Upper lobe of left lung (tissue), 6 donors: ENCODE results near the gene SOWAHA. TPM values are rescaled to one million over a fixed set of nuclear protein-coding genes. Genes with fewer than 3 reads are reported as not detected.
A peak's percentile ranks its signal among the peaks of the same experiment; 100 is the strongest.

Source experiments
- ATAC-seq, 2 donors: fragments of 200-7000 bp; cut with Tn5 transposase; one replicate each; pipeline ENCODE4 v1.9.1; 2022; ENCODE audit warnings: mild to moderate bottlenecking in 2 of 2, moderate library complexity in 2 of 2; ENCODE audit not compliant: low FRiP score in 2 of 2
- DNase-seq, 2 donors: peaks; one replicate each; pipeline ENCODE4 v3.0.0-alpha.2; 2019 to 2020
- H3K27ac ChIP-seq, 4 donors: fragments of 200-600 bp; sonication (generic); one replicate each; pipeline ENCODE4 v1.5.1; 2016 to 2019
- H3K27me3 ChIP-seq, 4 donors: fragments of 200-600 bp; sonication (generic); one replicate each; pipeline ENCODE4 v1.5.1; 2017 to 2019
- H3K36me3 ChIP-seq, 4 donors: fragments of 200-600 bp; sonication (generic); one replicate each; pipeline ENCODE4 v1.5.1; 2016 to 2019
- H3K4me1 ChIP-seq, 4 donors: fragments of 200-600 bp; sonication (generic); one replicate each; pipeline ENCODE4 v1.5.1; 2018 to 2019
- H3K4me3 ChIP-seq, 4 donors: fragments of 200-600 bp; sonication (generic); one replicate each; pipeline ENCODE4 v1.5.1; 2017 to 2019; ENCODE audit warnings: mild to moderate bottlenecking in 2 of 4, moderate library complexity in 1 of 4
- H3K9me3 ChIP-seq, 4 donors: fragments of 200-600 bp; sonication (generic); one replicate each; pipeline ENCODE4 v1.5.1; 2018 to 2019
- CTCF ChIP-seq, 6 experiments: fragments of 450-650 bp in 4 of 6; fragments of 200-600 bp in 2 of 6; sonication (generic) in 2 of 6; IDR thresholded peaks; one replicate each; pipeline ENCODE4 v1.5.1; 2016 to 2019; ENCODE audit warnings: antibody characterized with exemption in 6 of 6
- EP300 ChIP-seq, 4 donors: sonication (generic); formaldehyde crosslinking; IDR thresholded peaks; one replicate each; pipeline ENCODE4 v1.5.1; 2017; ENCODE audit warnings: antibody characterized with exemption in 4 of 4, control low read depth in 2 of 4
- POLR2A ChIP-seq, 4 donors: fragments of 450-650 bp; IDR thresholded peaks; one replicate each; pipeline ENCODE4 v1.5.1; 2016 to 2017; ENCODE audit warnings: antibody characterized with exemption in 4 of 4, mild to moderate bottlenecking in 2 of 4
- POLR2AphosphoS5 ChIP-seq, 2 donors: sonication (generic); formaldehyde crosslinking; IDR thresholded peaks; one replicate each; pipeline ENCODE4 v1.5.1; 2017; ENCODE audit warnings: antibody characterized with exemption in 2 of 2
- WGBS, 2 donors: methylation state at CpG; one replicate each; pipeline ENCODE4 v1.1.5; 2017 to 2018; 5-methylcytosine and 5-hydroxymethylcytosine counted together
- total RNA-seq, 6 donors: library from RNA; depleted of rRNA in 4 of 6; stranded (reverse); fragments of >200 nt in 4 of 6; gene quantifications; one replicate each; pipeline versions ENCODE4 v1.1.0 to v1.2.1, GENCODE V29; 2016 to 2021
- donor health status: DM: no; HTN: no; CAD: no; lungs with moderate emphysema.
- donor health status: DM: no; HTN: yes; CAD: no; lungs with severe emphysema.

Gene SOWAHA
- total RNA-seq, 6 donors from 2014 or later: 0.30 to 1.0 (median 0.55) TPM; not detected in 1

GRCh38 chr5:132782101-132782500 lies 31.0 kb upstream of the SOWAHA start:
- no peak overlapping the region for H3K27ac ChIP-seq
- no peak overlapping the region for H3K4me3 ChIP-seq
- H3K27me3 ChIP-seq: no peaks in the 10 kb centered on the region
- WGBS, 2 donors: 30 to 64% methylated on average over 2 to 4 of the region's 4 CpGs
- no peak for DNase-seq
- no peaks in the 10 kb centered on the region for H3K9me3 ChIP-seq
- TF ChIP-seq CTCF (IDR thresholded peaks at IDR 0.05): no peak
- ATAC-seq: peak in 1 of 2 donors; percentile 38
- H3K36me3 ChIP-seq: no peaks in the 10 kb centered on the region
- H3K4me1 ChIP-seq: peaks cover 5 to 11% (median 7%) of the 10 kb centered on the region in 4 donors

- no peak overlapping the region for H3K4me3 ChIP-seq
- no peaks in the 10 kb centered on the region for H3K27me3 ChIP-seq
- ATAC-seq (no peak), DNase-seq (no peak)
- H3K27ac ChIP-seq: no peak overlapping the region
- H3K9me3 ChIP-seq: no peaks in the 10 kb centered on the region
- no peaks in the 10 kb centered on the region for H3K4me1 ChIP-seq
- 75 to 81% methylated on average over 5 of the region's 5 CpGs for WGBS, 2 donors
- no peaks in the 10 kb centered on the region for H3K36me3 ChIP-seq
- TF ChIP-seq POLR2A (IDR thresholded peaks at IDR 0.05) (no peak), POLR2AphosphoS5 (IDR thresholded peaks at IDR 0.05) (no peak), CTCF (IDR thresholded peaks at IDR 0.05) (no peak), EP300 (IDR thresholded peaks at IDR 0.05) (no peak)
Observed at GRCh38 chr5:132785365-132785764, 27.7 kb upstream of the SOWAHA start.

- TF ChIP-seq CTCF (IDR thresholded peaks at IDR 0.05) (no peak), POLR2A (IDR thresholded peaks at IDR 0.05) (no peak), EP300 (IDR thresholded peaks at IDR 0.05) (no peak), POLR2AphosphoS5 (IDR thresholded peaks at IDR 0.05) (no peak)
- Histone ChIP-seq H3K4me1 (no peaks in the 10 kb centered on the region), H3K27me3 (no peaks in the 10 kb centered on the region), H3K27ac (no peak overlapping the region), H3K36me3 (no peaks in the 10 kb centered on the region), H3K4me3 (no peak overlapping the region), H3K9me3 (no peaks in the 10 kb centered on the region)
- DNase-seq (no peak), ATAC-seq (no peak)
- 93 to 97% methylated on average over 4 of the region's 4 CpGs for WGBS, 2 donors
Observed at GRCh38 chr5:132785864-132786263, 27.2 kb upstream of the SOWAHA start.

- Histone ChIP-seq H3K27me3 (no peaks in the 10 kb centered on the region), H3K9me3 (no peaks in the 10 kb centered on the region), H3K27ac (no peak overlapping the region), H3K4me3 (no peak overlapping the region), H3K4me1 (no peaks in the 10 kb centered on the region), H3K36me3 (no peaks in the 10 kb centered on the region)
- WGBS, 2 donors: 100% methylated on average over 1 of the region's 1 CpG
- ATAC-seq (no peak), DNase-seq (no peak)
- TF ChIP-seq CTCF (IDR thresholded peaks at IDR 0.05) (no peak), POLR2A (IDR thresholded peaks at IDR 0.05) (no peak), POLR2AphosphoS5 (IDR thresholded peaks at IDR 0.05) (no peak), EP300 (IDR thresholded peaks at IDR 0.05) (no peak)
Observed at GRCh38 chr5:132787076-132787475, 26.0 kb upstream of the SOWAHA start.

- Histone ChIP-seq H3K36me3 (no peaks in the 10 kb centered on the region), H3K27ac (no peak overlapping the region), H3K4me1 (no peaks in the 10 kb centered on the region), H3K4me3 (no peak overlapping the region), H3K9me3 (no peaks in the 10 kb centered on the region), H3K27me3 (no peaks in the 10 kb centered on the region)
- 93 to 100% methylated on average over 1 of the region's 1 CpG for WGBS, 2 donors
- DNase-seq (no peak), ATAC-seq (no peak)
- TF ChIP-seq POLR2A (IDR thresholded peaks at IDR 0.05): no peak
- no peak for TF ChIP-seq EP300 (IDR thresholded peaks at IDR 0.05)
- no peak for TF ChIP-seq POLR2AphosphoS5 (IDR thresholded peaks at IDR 0.05)
- TF ChIP-seq CTCF (IDR thresholded peaks at IDR 0.05): no peak
Observed at GRCh38 chr5:132788508-132788907, 24.6 kb upstream of the SOWAHA start.
